KMS-11 (cell line): ENCODE results near the gene SGSH.

Experiments used
- H2AFZ ChIP-seq: fragments of 200-600 bp; sonication (generic); 2 replicates; pipeline ENCODE4 v1.6.1; 2016; ENCODE audit warnings: antibody characterized with exemption, mixed run types, low read depth
- H3K27ac ChIP-seq: fragments of 200-600 bp; sonication (generic); 2 replicates; pipeline ENCODE4 v1.6.1; 2016; ENCODE audit warnings: mild to moderate bottlenecking, mixed run types
- H3K27me3 ChIP-seq: fragments of 200-600 bp; sonication (generic); 2 replicates; pipeline ENCODE4 v1.6.1; 2017; ENCODE audit warnings: mild to moderate bottlenecking, low read depth, mixed run types, moderate library complexity; ENCODE audit not compliant: insufficient read depth
- H3K36me3 ChIP-seq: fragments of 200-600 bp; sonication (generic); 2 replicates; pipeline ENCODE4 v1.6.1; 2017; ENCODE audit warnings: mild to moderate bottlenecking, mixed run types; ENCODE audit not compliant: insufficient read depth
- H3K4me1 ChIP-seq: fragments of 200-600 bp; sonication (generic); 2 replicates; pipeline ENCODE4 v1.6.1; 2016; ENCODE audit warnings: mild to moderate bottlenecking, low read depth, mixed run types; ENCODE audit not compliant: poor library complexity, severe bottlenecking
- H3K4me2 ChIP-seq: fragments of 200-600 bp; sonication (generic); 2 replicates; pipeline ENCODE4 v1.7.0; 2016; ENCODE audit warnings: mild to moderate bottlenecking, mixed run types
- H3K4me3 ChIP-seq: fragments of 200-600 bp; sonication (generic); IDR thresholded peaks from 2 replicates; pipeline ENCODE4 v1.6.1; 2017; ENCODE audit warnings: low read depth, low read length, mixed read lengths; ENCODE audit not compliant: insufficient read depth
- H3K79me2 ChIP-seq: fragments of 200-600 bp; sonication (generic); 2 replicates; pipeline ENCODE4 v1.6.1; 2016; ENCODE audit warnings: low read depth, mixed run types; ENCODE audit not compliant: insufficient read depth
- H3K9ac ChIP-seq: fragments of 200-600 bp; sonication (generic); 2 replicates; pipeline ENCODE4 v1.6.1; 2016; ENCODE audit warnings: mild to moderate bottlenecking, mixed run types
- H4K20me1 ChIP-seq: fragments of 200-600 bp; sonication (generic); 2 replicates; pipeline ENCODE4 v1.6.1; 2016; ENCODE audit warnings: mild to moderate bottlenecking, mixed run types; ENCODE audit not compliant: insufficient read depth
- TF ChIP-seq, protein P1 (sequence below): fragments of 200-600 bp; sonication (generic); conservative IDR thresholded peaks from 2 replicates; pipeline ENCODE4 v1.6.1; 2017; ENCODE audit warnings: low read depth, mild to moderate bottlenecking, antibody characterized with exemption, low read length, moderate library complexity, mixed read lengths

SGSH gene

DNA sequence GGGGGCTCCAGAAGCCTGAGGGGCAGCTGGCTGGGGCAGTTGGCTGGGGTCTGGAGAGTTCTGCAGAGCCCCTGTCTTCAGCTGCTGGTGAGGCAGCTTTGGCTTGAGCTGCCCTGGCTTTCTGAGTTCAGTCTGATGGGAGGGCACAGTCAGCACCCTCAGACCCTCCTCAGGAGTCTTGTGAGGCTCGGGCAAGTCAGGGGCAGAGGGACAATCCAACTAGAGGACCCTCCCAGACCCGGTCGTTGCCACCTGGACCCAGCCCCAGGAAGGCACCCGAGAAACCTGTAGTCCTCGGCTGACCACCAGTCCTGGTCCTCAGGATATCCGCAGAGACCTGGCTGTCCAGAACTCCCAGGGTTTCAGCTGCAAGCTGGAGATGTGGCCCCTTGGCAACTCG, 48.5 kb downstream of the SGSH start:
- TF ChIP-seq, protein P1, sequence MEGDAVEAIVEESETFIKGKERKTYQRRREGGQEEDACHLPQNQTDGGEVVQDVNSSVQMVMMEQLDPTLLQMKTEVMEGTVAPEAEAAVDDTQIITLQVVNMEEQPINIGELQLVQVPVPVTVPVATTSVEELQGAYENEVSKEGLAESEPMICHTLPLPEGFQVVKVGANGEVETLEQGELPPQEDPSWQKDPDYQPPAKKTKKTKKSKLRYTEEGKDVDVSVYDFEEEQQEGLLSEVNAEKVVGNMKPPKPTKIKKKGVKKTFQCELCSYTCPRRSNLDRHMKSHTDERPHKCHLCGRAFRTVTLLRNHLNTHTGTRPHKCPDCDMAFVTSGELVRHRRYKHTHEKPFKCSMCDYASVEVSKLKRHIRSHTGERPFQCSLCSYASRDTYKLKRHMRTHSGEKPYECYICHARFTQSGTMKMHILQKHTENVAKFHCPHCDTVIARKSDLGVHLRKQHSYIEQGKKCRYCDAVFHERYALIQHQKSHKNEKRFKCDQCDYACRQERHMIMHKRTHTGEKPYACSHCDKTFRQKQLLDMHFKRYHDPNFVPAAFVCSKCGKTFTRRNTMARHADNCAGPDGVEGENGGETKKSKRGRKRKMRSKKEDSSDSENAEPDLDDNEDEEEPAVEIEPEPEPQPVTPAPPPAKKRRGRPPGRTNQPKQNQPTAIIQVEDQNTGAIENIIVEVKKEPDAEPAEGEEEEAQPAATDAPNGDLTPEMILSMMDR, result no peak
- H3K27me3 ChIP-seq, result peaks cover 10% of the 10 kb centered on the region; the same call in 1 of the 2 replicates

DNA sequence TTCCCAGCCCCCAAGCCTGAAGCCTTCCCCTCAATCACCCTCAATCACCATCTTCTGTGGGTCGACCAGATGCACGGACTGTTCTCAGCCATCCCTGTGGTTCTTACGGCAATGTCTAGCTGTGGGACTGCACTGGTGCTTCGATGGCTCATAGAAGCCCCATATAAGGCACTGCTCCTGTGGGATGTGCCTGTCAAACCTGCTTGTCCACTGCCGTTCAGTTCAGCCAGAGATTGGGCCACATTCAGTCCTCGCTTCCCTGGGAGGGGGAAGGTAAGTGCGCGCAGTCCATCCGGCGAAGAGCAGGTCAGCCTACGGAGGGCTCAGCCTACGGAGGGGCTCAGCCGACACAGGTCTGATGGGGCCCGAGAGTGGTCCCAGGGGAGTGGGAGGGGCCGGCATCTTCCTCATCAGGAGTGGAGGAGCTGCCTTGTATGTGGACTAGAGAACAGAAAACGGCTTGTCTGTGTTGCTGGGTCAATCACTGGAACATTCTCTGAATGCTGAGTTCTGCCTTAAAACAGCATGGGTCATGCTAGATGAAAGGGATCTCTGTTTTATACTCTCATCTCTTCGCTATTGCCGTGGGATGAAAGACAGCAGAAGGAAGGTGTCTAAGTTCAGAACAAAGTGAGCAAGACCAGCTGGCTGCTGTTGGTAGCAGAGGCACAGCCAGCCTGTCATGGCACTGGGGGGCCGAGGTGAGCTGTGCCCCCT, 50.2 kb downstream of the SGSH start, which contains the start of gene CARD14:
Gene CARD14 (plus strand): TSS at position 247 of the 717 bp plus-strand sequence. CDS start 11,409 bp downstream, outside the sequence.
- Histone ChIP-seq H4K20me1 (no peaks in the 10 kb centered on the region), H3K4me2 (no peak within 1 kb of the TSS), H3K27ac (no peak within 1 kb of the TSS), H3K36me3 (no peaks in the 10 kb centered on the region), H3K79me2 (no peaks in the 10 kb centered on the region), H3K4me1 (no peaks in the 10 kb centered on the region), H3K27me3 (peaks cover 10% of the 10 kb centered on the region; the same call in 1 of the 2 replicates), H3K4me3 (no peak within 1 kb of the TSS), H2AFZ (no peak within 1 kb of the TSS), H3K9ac (no peak within 1 kb of the TSS)
- TF ChIP-seq, protein P1, result no peak

More for the DNA sequence above, 48.5 kb downstream of the SGSH start:
- Histone ChIP-seq H3K9ac (no peak overlapping the region), H3K4me2 (no peak overlapping the region), H3K4me1 (no peaks in the 10 kb centered on the region), H3K27ac (no peak overlapping the region), H3K36me3 (no peaks in the 10 kb centered on the region), H3K79me2 (no peaks in the 10 kb centered on the region), H2AFZ (no peak overlapping the region), H3K4me3 (no peak overlapping the region), H4K20me1 (no peaks in the 10 kb centered on the region)

DNA sequence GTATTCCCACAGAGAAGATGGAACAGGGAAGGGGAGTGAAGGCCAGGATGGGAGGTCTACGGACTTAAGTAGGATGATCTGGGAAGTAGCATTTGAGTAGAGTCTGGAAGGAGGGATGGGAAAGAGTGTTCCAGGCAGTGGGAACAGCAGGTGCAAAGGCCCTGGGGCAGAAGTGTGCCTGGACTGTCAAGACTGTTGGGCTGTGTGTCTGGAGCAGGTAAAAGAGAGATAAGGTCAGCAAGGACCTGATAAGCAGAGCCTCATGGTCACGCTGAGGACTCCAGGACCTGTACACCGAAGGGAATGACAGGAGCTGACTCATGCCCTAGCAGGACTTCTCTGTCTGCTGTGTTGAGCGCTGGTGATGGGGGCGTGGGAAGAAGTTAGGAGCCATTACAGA, 51.0 kb downstream of the SGSH start:
- Histone ChIP-seq H3K36me3 (no peaks in the 10 kb centered on the region), H4K20me1 (no peaks in the 10 kb centered on the region), H2AFZ (no peak overlapping the region), H3K9ac (no peak overlapping the region), H3K27me3 (peaks cover 10% of the 10 kb centered on the region; the same call in 1 of the 2 replicates), H3K4me3 (no peak overlapping the region), H3K79me2 (no peaks in the 10 kb centered on the region), H3K4me2 (no peak overlapping the region), H3K27ac (no peak overlapping the region), H3K4me1 (no peaks in the 10 kb centered on the region)
- TF ChIP-seq, protein P1, result no peak

DNA sequence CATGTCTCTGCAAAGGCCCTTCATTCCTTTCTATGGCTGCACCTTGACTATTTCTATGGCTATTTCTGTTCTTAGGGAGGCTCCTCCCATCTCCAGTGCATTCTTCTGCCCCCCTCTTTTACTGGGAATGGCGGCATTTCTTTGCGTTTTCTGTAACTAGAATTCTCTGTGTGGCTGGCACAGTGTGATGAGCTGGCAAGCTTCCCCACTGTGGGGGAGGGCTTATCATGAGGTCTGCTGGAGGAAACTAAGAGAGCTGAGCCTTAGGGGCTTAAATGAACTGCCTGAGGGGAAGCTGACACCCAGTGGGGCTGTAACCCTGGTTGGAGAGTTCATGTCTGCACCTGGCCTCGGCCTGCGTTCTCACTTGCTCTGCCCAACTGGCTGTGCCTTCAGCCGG, 51.8 kb downstream of the SGSH start:
- H3K27me3 ChIP-seq, result peaks cover 10% of the 10 kb centered on the region; the same call in 1 of the 2 replicates
- H3K4me3 ChIP-seq, result no peak overlapping the region
- H3K4me1 ChIP-seq, result no peaks in the 10 kb centered on the region
- TF ChIP-seq, protein P1, result no peak
- H2AFZ ChIP-seq, result no peak overlapping the region
- H3K36me3 ChIP-seq, result no peaks in the 10 kb centered on the region
- H4K20me1 ChIP-seq, result no peaks in the 10 kb centered on the region
- H3K9ac ChIP-seq, result no peak overlapping the region
- H3K79me2 ChIP-seq, result no peaks in the 10 kb centered on the region
- no peak overlapping the region for H3K4me2 ChIP-seq
- no peak overlapping the region for H3K27ac ChIP-seq
